K562 (cell line): Measurements from ENCODE around the gene NAPB. TPM values are rescaled to one million over a fixed set of nuclear protein-coding genes. Genes with fewer than 3 reads are reported as not detected.
A peak's percentile ranks its signal among the peaks of the same experiment; 100 is the strongest.

Experiments
- ATAC-seq: fragments of 200-7000 bp; cut with Tn5 transposase; 3 replicates; pipeline ENCODE4 v1.9.1; 2020; ENCODE audit warnings: moderate library complexity
- BruUV-seq: library from RNA; stranded (reverse); fragments of 400-500 nt; replicated peaks from 2 replicates; lab custom pipeline; 2021; lab: Mats Ljungman, UMichigan
- CTCF ChIA-PET: fragments of 300-600 bp; formaldehyde crosslinking; extraction: SDS; loops from one replicate; lab custom pipeline; 2021; ENCODE audit warnings: low intra/inter-chr PET ratio; lab: Yijun Ruan, JAX
- POLR2A ChIA-PET: fragments of 300-600, 350-650 bp; sonication (Branson Sonifier 250); formaldehyde crosslinking; extraction: SDS; loops from one replicate; lab custom pipeline; 2021; ENCODE audit warnings: antibody characterized with exemption, inconsistent platforms; lab: Yijun Ruan, JAX
- DNase-seq, 4 experiments: peaks; one replicate each; pipeline versions ENCODE4 v3.0.0 to v3.0.0-alpha.2; 2011 to 2018; ENCODE audit warnings: low spot score in 3 of 4, mixed read lengths in 3 of 4; ENCODE audit errors: extremely low read depth in 1 of 4
- FAIRE-seq: peaks from 2 replicates; lab custom pipeline; 2011; peaks lifted over from hg19 to GRCh38; lab: Jason Lieb, UNC
- H2AFZ ChIP-seq: 2 replicates; pipeline ENCODE4 v1.6.0; 2011; ENCODE audit warnings: low read depth, low read length, control low read depth, inconsistent platforms
- H3K27ac ChIP-seq: fragments of 200-600 bp; 3 replicates; pipeline ENCODE4 v1.8.0; 2011; ENCODE audit warnings: low read depth, mild to moderate bottlenecking, control low read depth, inconsistent platforms, low read length, moderate library complexity, mixed read lengths; ENCODE audit errors: extremely low read depth
- H3K27me3 ChIP-seq, 2 experiments: fragments of 300-600 bp in 1 of 2; 2 replicates in 1 of 2; 3 replicates in 1 of 2; pipeline versions ENCODE4 v1.6.0 to v1.8.0; 2011; ENCODE audit warnings: inconsistent platforms in 2 of 2, low read length in 2 of 2, mild to moderate bottlenecking in 1 of 2, mixed read lengths in 1 of 2, moderate library complexity in 1 of 2; ENCODE audit not compliant: control insufficient read depth in 2 of 2, insufficient read depth in 2 of 2
- H3K36me3 ChIP-seq: fragments of 300-600 bp; 3 replicates; pipeline ENCODE4 v1.8.0; 2011; ENCODE audit warnings: mild to moderate bottlenecking, low read length, inconsistent platforms; ENCODE audit not compliant: control insufficient read depth, insufficient read depth
- H3K4me1 ChIP-seq, 2 experiments: fragments of 200-600 bp in 1 of 2; replicated peaks in 1 of 2; 2 replicates in 1 of 2; 3 replicates in 1 of 2; pipeline versions ENCODE4 v1.5.1 to v1.8.0; 2011; ENCODE audit warnings: inconsistent platforms in 2 of 2, low read length in 2 of 2, mild to moderate bottlenecking in 1 of 2, mixed read lengths in 1 of 2, moderate library complexity in 1 of 2; ENCODE audit not compliant: control insufficient read depth in 2 of 2, insufficient read depth in 2 of 2
- H3K4me2 ChIP-seq: 2 replicates; pipeline ENCODE4 v1.6.1; 2011; ENCODE audit warnings: low read length, control low read depth, inconsistent platforms, mixed read lengths; ENCODE audit not compliant: insufficient read depth
- H3K4me3 ChIP-seq: fragments of 200-600 bp; sonication (generic), shearing (Covaris generic); 2 replicates; pipeline ENCODE4 v1.5.1; 2016; ENCODE audit warnings: control low read depth, inconsistent platforms
- H3K79me2 ChIP-seq: fragments of 200-600 bp; 3 replicates; pipeline ENCODE4 v1.8.0; 2011; ENCODE audit warnings: low read length, inconsistent platforms; ENCODE audit not compliant: control insufficient read depth, insufficient read depth
- H3K9ac ChIP-seq, 2 experiments: 2 replicates each; pipeline versions ENCODE4 v1.6.0 to v1.6.1; 2011; ENCODE audit warnings: low read depth in 2 of 2, low read length in 2 of 2, control low read depth in 1 of 2, inconsistent platforms in 1 of 2, mild to moderate bottlenecking in 1 of 2, mixed read lengths in 1 of 2; ENCODE audit not compliant: insufficient read depth in 1 of 2
- H3K9me1 ChIP-seq: one replicate; pipeline ENCODE4 v1.6.0; 2011; ENCODE audit warnings: inconsistent platforms, mild to moderate bottlenecking, low read length, moderate library complexity; ENCODE audit not compliant: control insufficient read depth, insufficient read depth
- H3K9me3 ChIP-seq: replicated peaks from 2 replicates; pipeline ENCODE4 v1.5.1; 2011; ENCODE audit warnings: low read depth, low read length, inconsistent platforms; ENCODE audit not compliant: control insufficient read depth, insufficient read depth
- H4K20me1 ChIP-seq: replicated peaks from 2 replicates; pipeline ENCODE4 v1.6.1; 2011; ENCODE audit warnings: low read length, inconsistent platforms, mixed read lengths; ENCODE audit not compliant: control insufficient read depth, insufficient read depth
- CBX8 ChIP-seq: fragments of 200-600 bp; sonication (generic); IDR thresholded peaks from 2 replicates; pipeline ENCODE4 v1.6.1; 2012; ENCODE audit warnings: borderline replicate concordance, mixed run types, low read depth, mild to moderate bottlenecking, moderate library complexity, mixed read lengths, low read length, control low read depth, inconsistent platforms; ENCODE audit not compliant: poor library complexity, severe bottlenecking; ENCODE audit errors: extremely low read depth
- MEF2D ChIP-seq: conservative IDR thresholded peaks from 2 replicates; pipeline ENCODE4 v1.6.1; 2016; ENCODE audit warnings: low read depth, missing genetic modification characterization, missing compliant biosample characterization
- MEIS2 ChIP-seq: fragments of 450-650 bp; IDR thresholded peaks from 2 replicates; pipeline ENCODE4 v1.6.1; 2014; ENCODE audit warnings: mild to moderate bottlenecking; ENCODE audit not compliant: partially characterized antibody
- NFIC ChIP-seq: fragments of 450-650 bp; IDR thresholded peaks from 2 replicates; pipeline ENCODE4 v1.6.1; 2017; ENCODE audit warnings: mild to moderate bottlenecking, inconsistent platforms
- RB1 ChIP-seq: fragments of 450-650 bp; IDR thresholded peaks from 2 replicates; pipeline ENCODE4 v1.6.1; 2017; ENCODE audit warnings: low read depth, mild to moderate bottlenecking
- SOX6 ChIP-seq: fragments of 450-650 bp; IDR thresholded peaks from 2 replicates; pipeline ENCODE4 v1.6.1; 2014; ENCODE audit warnings: mild to moderate bottlenecking
- WGBS: fragments of 100-300 bp; shearing (Covaris generic); methylation state at CpG from one replicate; pipeline ENCODE4 v1.1.6; 2016; ENCODE audit warnings: low coverage, mixed read lengths; ENCODE audit not compliant: insufficient coverage; ENCODE audit errors: missing lambda C conversion rate; 5-methylcytosine and 5-hydroxymethylcytosine counted together
- in situ Hi-C: fragments of 300-500 bp; cut with MboI; formaldehyde crosslinking; loops from 4 replicates; pipeline ENCODE4 v1.15.0; 2018; ENCODE audit warnings: inconsistent platforms, mixed read lengths
- intact Hi-C: fragments of 100-400 bp; cut with micrococcal nuclease; formaldehyde crosslinking; loops from 2 replicates; pipeline ENCODE4 v1.14.2; 2022
- polyA plus RNA-seq, 8 experiments: library from polyadenylated mRNA; depleted of rRNA in 4 of 8; stranded (reverse) in 5 of 8; unstranded in 3 of 8; fragments of >200 nt; fragmentation: Nextera tagmentation in 2 of 8; fragmentation: Illumina TruSeq in 1 of 8; extraction: Ambion mirVana in 2 of 8; extraction: Trizol in 1 of 8; gene quantifications; 2 replicates each; pipeline versions ENCODE4 v1.2.1 to v1.2.3, GENCODE V29; 2011 to 2014; ENCODE audit warnings: inconsistent platforms in 1 of 8, missing spikeins in 1 of 8
- total RNA-seq, 7 experiments: library from RNA; depleted of rRNA in 6 of 7; stranded (reverse); fragments of >200 nt in 6 of 7; fragmentation: Illumina TruSeq in 2 of 7; extraction: Trizol in 2 of 7; gene quantifications; 2 replicates each; pipeline versions ENCODE4 v1.2.1 to v1.2.3, GENCODE V29; 2011 to 2021; ENCODE audit warnings: low replicate concordance in 1 of 7

NAPB gene
- total and polyA plus RNA-seq, 9 of the 15 experiments (the other 6 are each of a cell fraction or from before 2014, with no cell fraction given) = 1.4 to 7.7 (median 5.2) TPM

DNA sequence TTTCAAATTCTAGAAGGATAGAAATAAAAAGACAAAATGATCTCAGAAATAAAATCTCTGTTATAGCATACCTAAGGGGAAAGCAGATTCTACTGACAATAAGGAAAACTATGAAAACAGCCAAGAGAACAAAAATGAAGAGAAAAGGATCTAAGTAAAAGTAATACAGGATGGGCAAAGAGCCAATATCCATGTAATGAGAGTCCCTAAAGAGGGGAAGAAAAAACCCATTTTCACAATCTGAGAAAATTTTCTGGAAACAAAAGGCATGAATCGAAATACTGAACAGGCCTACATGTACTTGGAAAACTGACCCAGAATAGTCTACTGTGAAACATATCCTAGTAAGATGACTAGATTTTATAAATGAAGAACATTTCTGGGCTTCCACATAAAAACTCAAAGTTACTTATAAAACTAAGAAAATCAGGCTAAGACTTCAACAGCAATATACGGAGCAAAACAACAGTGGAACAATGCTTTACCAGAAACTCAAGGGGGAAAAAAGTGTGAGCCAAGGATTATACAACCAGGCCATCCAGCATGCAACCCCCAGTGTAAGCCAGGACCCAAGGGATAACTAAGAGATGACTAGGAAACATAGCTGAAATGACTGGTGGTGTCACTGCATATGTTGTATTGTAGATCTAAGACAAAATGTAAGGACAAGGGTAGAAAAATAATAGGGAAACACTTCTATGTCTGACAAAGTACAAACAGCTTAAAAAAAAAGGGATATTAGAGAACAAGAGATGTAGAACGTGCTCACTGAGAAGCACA is 10.2 kb downstream of the NAPB start:
- H3K36me3 ChIP-seq = no peaks in the 10 kb centered on the region
- H3K9me3 ChIP-seq = no peaks in the 10 kb centered on the region
- H3K27me3 ChIP-seq = no peaks in the 10 kb centered on the region
- POLR2A ChIA-PET = interaction anchor here (0.6 to 1.0 kb wide), 3 partner anchors 10 to 42 kb away, joined by 3 read pairs; partner anchors contain the start of gene NAPB
- H3K27ac ChIP-seq = no peak overlapping the region
- FAIRE-seq (no peak), ATAC-seq (no peak), DNase-seq (no peak)
- no peak for TF ChIP-seq MEIS2
- TF ChIP-seq NFIC = 0 out of 2 replicates have a peak, but pooled peaks have one; percentile 16
- no peak for TF ChIP-seq MEF2D (tag)
- no peak for TF ChIP-seq RB1
- TF ChIP-seq SOX6 = no peak
- no peak for TF ChIP-seq CBX8
- 81% methylated on average over 3 of the region's 3 CpGs for WGBS
- CTCF ChIA-PET = no interaction called here
- in situ Hi-C loops (no loop called here), intact Hi-C loops (loop anchor here (5.0 kb wide), 1 partner anchor 49 kb away; the partner anchor contains the start of gene GZF1)
- peaks cover 0 to 6% of the 10 kb centered on the region in 2 experiments; a peak in 3 of 5 replicates for H3K4me1 ChIP-seq
- no peak overlapping the region for H3K4me3 ChIP-seq
- H3K4me2 ChIP-seq = no peak overlapping the region
- H3K9me1 ChIP-seq = no peaks in the 10 kb centered on the region
- no peak overlapping the region for H3K9ac ChIP-seq
- no peaks in the 10 kb centered on the region for H4K20me1 ChIP-seq
- H3K79me2 ChIP-seq = peaks cover 99% of the 10 kb centered on the region
- no peak overlapping the region for H2AFZ ChIP-seq
- BruUV-seq = no TSS peak
